Measurements from ENCODE around the gene DDB1.
"Not testable (repeated sequence)": the region's sequence is repeated elsewhere in the genome, so short reads cannot be mapped to it uniquely, and the experiment has no call there.

DDB1 gene

DNA sequence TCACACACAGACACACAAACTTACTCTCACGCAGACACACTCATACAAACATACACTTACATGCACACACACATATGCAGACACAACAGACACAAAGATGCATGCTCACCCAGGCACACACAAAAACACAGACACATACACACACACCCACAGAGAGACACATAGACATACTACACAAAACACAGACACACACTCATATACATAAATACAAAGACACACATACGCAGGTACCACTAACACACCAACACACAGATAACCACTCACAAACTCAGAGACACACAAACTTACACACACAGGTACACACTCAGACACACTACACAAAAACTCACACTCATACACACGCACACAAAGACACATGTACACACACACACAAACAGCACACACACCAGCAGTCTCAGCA is 60.2 kb downstream of the DDB1 start:
- DNase-seq (ENCODE audit: low read depth in 1 of 2, low spot score in 1 of 2): no peak

DNA sequence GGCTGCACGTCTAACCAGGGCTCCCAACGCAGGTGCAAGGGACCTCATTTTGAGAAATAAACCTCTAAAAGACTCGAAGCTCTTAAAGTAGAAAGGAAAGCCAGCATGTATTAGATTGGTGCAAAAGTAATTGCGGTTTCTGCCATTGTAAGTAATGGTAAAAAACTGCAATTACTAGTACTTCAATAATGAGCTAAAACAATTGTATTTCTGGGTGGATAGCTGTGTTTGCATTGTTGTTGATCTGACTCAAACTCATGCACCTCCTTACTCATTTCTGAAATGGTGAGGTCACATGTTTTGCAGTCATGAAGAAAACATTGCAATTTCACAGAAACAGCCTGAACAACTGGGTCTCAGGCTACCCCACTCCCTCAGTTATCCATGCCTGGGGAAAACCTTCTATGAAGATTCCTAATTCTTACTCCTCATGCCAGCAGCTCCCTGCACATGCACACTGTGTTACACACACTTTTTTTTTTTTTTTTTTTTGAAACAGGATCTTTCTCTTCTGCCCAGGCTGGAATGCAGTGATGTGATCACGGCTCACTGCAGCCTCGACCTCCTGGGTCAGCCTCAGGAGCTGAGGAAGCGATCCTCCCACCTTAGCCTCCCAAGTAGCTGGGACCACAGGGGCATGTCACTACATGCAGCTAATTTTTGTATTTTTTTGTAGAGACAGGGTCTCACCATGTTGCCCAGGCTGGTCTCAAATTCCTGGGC is 62.4 kb downstream of the DDB1 start:
- DNase-seq (ENCODE audit: low read depth in 1 of 2, low spot score in 1 of 2): no peak

DNA sequence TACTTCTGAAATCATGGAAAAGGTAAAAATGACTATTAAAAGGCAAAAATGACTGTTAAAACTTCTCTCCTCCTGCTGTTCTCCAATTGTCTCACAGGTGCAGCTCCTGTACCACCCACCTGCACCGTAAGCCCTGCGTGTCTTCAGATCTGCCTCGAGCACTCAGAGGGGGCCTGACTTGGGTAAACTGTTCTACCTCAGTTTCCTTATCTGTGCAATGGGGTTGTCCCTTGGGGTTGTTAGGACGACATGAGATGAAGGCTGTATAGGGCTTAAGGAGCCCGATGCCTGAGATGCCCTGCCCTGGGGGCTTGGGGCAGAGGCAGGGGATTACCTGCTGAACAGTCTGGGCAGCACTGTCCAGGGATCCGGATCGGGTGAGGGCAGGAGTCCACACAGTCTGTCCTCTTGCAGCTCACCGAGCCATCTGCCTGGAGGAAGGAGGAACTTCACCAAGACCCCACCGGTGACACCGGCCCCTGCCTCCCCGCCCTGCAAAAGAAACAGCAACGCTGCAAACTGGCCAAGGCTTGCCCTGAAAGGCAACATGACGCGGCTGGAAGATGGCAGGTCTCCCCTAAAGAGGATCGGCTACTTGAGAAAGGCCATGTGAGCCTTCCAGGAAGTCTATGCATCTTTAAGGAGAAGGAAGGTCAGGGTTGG is 64.2 kb downstream of the DDB1 start:
- no peak for DNase-seq (ENCODE audit: low read depth in 1 of 2, low spot score in 1 of 2)

DNA sequence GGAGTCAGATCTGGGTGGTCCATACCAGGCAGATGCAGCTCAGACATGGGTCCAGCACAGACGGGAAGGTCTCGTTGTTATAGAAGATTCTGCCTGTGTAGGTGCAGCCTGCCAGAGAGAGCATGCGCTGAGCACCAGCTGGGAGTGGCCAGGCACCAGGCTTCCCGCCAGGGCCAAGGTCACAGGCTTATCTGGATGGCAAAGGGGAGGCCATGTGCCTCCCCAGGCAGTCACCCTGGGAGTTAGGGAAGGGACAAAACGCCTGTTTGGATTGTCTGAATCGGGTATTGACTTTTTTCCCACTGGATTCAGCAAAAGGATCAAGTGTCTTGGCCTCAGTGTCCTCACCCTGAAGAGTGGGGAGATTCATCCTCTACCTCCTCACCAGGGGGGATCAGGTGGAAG is 65.5 kb downstream of the DDB1 start:
- no peak for DNase-seq (ENCODE audit: low read depth in 1 of 2, low spot score in 1 of 2)

DNA sequence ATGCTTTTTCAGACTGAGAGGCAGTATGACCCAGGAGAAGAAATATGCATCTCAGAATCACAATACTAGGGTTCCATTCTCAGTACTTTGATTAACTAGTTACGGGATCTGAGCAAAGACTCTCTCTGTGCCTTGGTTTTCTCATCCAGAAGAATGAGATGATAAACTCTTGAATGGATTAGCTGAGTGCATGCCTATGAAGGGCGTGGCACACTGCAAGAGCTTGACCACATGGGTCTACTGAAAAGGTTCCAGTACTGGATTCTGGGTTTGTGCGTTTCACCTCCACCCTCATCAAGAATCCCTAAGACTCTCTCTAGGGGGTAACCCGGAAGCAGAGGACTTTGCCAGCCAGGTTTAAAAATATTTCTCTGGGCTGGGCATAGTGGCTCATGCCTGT is 66.3 kb downstream of the DDB1 start:
- DNase-seq (ENCODE audit: low read depth in 1 of 2, low spot score in 1 of 2): no peak

GRCh38 chr11:61265357-61265756 is 67.5 kb downstream of the DDB1 start:
- no peak for DNase-seq (ENCODE audit: low read depth in 1 of 2, low spot score in 1 of 2)

DNA sequence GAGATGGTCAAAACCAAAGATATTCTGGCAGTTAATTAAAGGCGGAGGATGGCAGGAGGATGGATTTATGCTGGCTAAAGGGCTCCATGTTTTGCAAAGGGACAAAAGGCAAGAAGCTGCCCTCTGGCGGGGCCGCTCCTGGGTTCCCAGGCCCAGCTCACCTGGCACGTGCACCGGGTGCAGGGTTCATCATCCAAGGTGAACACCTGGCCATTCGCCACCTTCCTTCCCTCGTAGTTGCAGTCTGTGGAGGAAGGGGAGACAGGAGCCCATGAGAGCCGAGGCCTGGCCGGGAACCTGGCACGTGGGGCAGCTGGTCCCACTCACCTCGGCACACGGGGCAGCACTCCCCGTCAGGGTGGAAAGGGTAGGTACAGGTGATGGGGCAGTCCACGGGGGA is 68.1 kb downstream of the DDB1 start:
- no peak for DNase-seq (ENCODE audit: low read depth in 1 of 2, low spot score in 1 of 2)

- no peak for DNase-seq (ENCODE audit: low read depth in 1 of 2, low spot score in 1 of 2)
These were observed 68.5 kb downstream of the DDB1 start for GRCh38 chr11:61264371-61264770.

GRCh38 chr11:61259363-61259762 is 73.5 kb downstream of the DDB1 start:
- DNase-seq (ENCODE audit: low read depth in 1 of 2, low spot score in 1 of 2): no peak

DNA sequence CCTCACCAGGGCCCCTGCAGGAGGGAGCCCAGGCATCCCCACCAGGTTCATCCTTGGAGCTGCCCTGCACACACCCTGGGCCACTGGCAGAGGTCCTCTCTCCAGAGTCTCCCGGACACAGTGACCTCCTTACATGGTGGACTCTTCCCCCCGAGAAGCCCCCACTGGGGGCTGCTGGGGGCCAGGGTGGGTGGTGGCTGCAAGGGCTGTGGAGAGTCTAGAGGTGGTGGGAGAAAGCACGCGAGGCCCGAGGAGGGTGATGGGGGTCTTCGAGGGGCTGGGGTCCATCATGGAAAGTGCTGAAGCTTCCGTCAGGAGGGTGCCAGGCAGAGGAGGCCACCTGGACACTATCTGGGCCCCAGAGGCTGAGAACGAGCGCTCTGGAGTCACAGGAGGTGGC is 74.4 kb downstream of the DDB1 start:
- no peak for DNase-seq (ENCODE audit: low read depth in 1 of 2, low spot score in 1 of 2)

DNA sequence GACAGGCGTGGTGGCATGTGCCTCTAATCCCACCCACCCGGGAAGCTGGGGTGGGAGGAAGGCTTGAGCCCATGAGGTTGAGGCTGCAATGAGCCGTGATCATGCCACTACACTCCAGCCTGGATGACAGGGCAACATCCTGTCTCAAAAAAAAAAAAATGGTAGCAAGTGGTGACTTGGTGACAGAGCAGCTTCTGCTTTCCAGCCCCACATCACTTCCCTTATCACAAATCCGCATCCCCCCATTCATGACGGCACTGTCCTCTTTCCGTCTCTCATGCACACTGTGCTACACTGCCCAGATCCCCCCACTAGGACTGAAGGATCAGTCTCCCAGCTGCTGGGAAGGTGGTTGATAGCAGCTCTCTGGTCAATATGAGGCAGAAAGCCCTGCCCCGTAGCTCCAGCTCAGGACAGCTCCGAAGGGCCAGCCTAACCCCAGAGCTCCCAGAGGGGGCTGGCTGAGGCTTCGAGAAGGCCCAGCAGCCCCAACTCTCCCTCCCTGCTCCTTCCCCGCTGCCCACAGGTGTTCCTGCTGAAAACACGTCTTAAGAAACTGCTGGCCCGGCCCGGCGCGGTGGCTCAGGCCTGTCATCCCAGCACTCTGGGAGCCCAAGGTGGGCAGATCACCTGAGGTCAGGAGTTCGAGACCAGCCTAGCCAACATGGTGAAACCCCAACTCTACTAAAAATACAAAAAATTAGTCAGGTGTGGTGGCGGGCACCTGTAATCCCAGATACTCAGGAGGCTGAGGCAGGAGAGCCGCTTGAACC is 76.0 kb downstream of the DDB1 start:
- no peak for DNase-seq (ENCODE audit: low read depth in 1 of 2, low spot score in 1 of 2)

- DNase-seq (ENCODE audit: low read depth in 1 of 2, low spot score in 1 of 2): peak; percentile 30 to 32
These were observed 78.4 kb downstream of the DDB1 start for GRCh38 chr11:61254403-61255025.

DNA sequence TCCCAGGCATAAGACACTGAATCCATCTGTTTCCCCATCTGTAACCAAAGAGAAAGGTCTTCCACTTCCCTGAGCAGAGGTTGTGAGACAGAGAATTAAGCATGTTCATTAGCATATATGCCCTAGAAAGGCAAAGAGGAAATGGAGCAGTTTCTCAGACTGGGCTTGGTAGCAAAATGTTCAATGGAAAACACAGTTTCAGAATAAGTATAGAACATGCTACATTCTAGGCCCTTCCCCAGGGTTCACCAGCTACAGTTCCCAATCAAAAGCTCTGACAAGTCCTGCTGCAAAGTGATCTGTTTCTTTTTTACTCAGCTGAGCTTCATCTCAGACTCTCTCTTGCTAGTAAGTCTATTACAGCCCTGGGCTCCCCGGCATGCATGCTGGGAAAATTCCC is 80.6 kb downstream of the DDB1 start:
- DNase-seq (ENCODE audit: low read depth in 1 of 2, low spot score in 1 of 2): not testable (repeated sequence)

- DNase-seq (ENCODE audit: low read depth in 1 of 2, low spot score in 1 of 2): not testable (repeated sequence)
These were observed 81.8 kb downstream of the DDB1 start for GRCh38 chr11:61250796-61251765.

Data from activated T-helper 1 cell treated with anti-CD3 and anti-CD28 coated beads, Interleukin-2, amount 50 U/mL, for 16 hours (primary cell).